HG02884 (cell line): ENCODE measurements around the gene GOLGA8K.
"Not testable (repeated sequence)": the region's sequence is repeated elsewhere in the genome, so short reads cannot be mapped to it uniquely, and the experiment has no call there.

Experiments used
- ATAC-seq: cut with Tn5 transposase; IDR thresholded peaks from one replicate; pipeline ENCODE4 v1.9.1; 2021; ENCODE audit warnings: mild to moderate bottlenecking, moderate library complexity; ENCODE audit not compliant: unreplicated experiment

Gene GOLGA8K

GRCh38 chr15:32403192-32403591 lies at the start of gene GOLGA8K:
TSS of gene GOLGA8K (minus strand) at chr15:32403292. CDS start at chr15:32403194, 98 bp downstream.
- ATAC-seq = not testable (repeated sequence)

GRCh38 chr15:32440445-32440977 lies 37.4 kb upstream of the GOLGA8K start:
- ATAC-seq = not testable (repeated sequence)

- ATAC-seq = not testable (repeated sequence)
These were observed 31.2 kb upstream of the GOLGA8K start for GRCh38 chr15:32434102-32434963.

- ATAC-seq = not testable (repeated sequence)
These were observed 24.5 kb upstream of the GOLGA8K start for GRCh38 chr15:32427635-32428034.

- ATAC-seq = not testable (repeated sequence)
These were observed 23.4 kb upstream of the GOLGA8K start for GRCh38 chr15:32426511-32426910.

GRCh38 chr15:32407903-32408302 lies 4.8 kb upstream of the GOLGA8K start:
- ATAC-seq = not testable (repeated sequence)

GRCh38 chr15:32396522-32396921 lies 6.6 kb downstream of the GOLGA8K start:
- not testable (repeated sequence) for ATAC-seq

- not testable (repeated sequence) for ATAC-seq
These were observed 8.3 kb downstream of the GOLGA8K start for GRCh38 chr15:32394745-32395144.

- ATAC-seq = not testable (repeated sequence)
These were observed 14.9 kb downstream of the GOLGA8K start for GRCh38 chr15:32388050-32388648.

GRCh38 chr15:32385823-32386495 lies 17.1 kb downstream of the GOLGA8K start:
- not testable (repeated sequence) for ATAC-seq

GRCh38 chr15:32374185-32374584 lies 28.9 kb downstream of the GOLGA8K start:
- ATAC-seq = not testable (repeated sequence)

- ATAC-seq = not testable (repeated sequence)
These were observed 29.4 kb downstream of the GOLGA8K start for GRCh38 chr15:32373707-32374106.

GRCh38 chr15:32372075-32372474 lies 31.0 kb downstream of the GOLGA8K start:
- not testable (repeated sequence) for ATAC-seq

- ATAC-seq = not testable (repeated sequence)
These were observed 32.6 kb downstream of the GOLGA8K start for GRCh38 chr15:32370526-32370925.

- ATAC-seq = not testable (repeated sequence)
These were observed 33.0 kb downstream of the GOLGA8K start for GRCh38 chr15:32370064-32370463.

- not testable (repeated sequence) for ATAC-seq
These were observed 36.6 kb downstream of the GOLGA8K start for GRCh38 chr15:32366492-32366891.

GRCh38 chr15:32365955-32366354 lies 37.1 kb downstream of the GOLGA8K start:
- ATAC-seq = not testable (repeated sequence)

- not testable (repeated sequence) for ATAC-seq
These were observed 38.1 kb downstream of the GOLGA8K start for GRCh38 chr15:32364944-32365343.

- not testable (repeated sequence) for ATAC-seq
These were observed 39.6 kb downstream of the GOLGA8K start for GRCh38 chr15:32363449-32363848.

GRCh38 chr15:32361662-32362061 lies 41.4 kb downstream of the GOLGA8K start:
- not testable (repeated sequence) for ATAC-seq

GRCh38 chr15:32358462-32358861 lies 44.6 kb downstream of the GOLGA8K start:
- not testable (repeated sequence) for ATAC-seq
